HG03025 (cell line): ENCODE results near the gene RXFP4.
"Not testable (repeated sequence)": the region's sequence is repeated elsewhere in the genome, so short reads cannot be mapped to it uniquely, and the experiment has no call there.

Experiments
- ATAC-seq: cut with Tn5 transposase; IDR thresholded peaks from one replicate; pipeline ENCODE4 v1.9.1; 2021; ENCODE audit warnings: mild to moderate bottlenecking, moderate library complexity; ENCODE audit not compliant: unreplicated experiment, low FRiP score

The RXFP4 gene, protein sequence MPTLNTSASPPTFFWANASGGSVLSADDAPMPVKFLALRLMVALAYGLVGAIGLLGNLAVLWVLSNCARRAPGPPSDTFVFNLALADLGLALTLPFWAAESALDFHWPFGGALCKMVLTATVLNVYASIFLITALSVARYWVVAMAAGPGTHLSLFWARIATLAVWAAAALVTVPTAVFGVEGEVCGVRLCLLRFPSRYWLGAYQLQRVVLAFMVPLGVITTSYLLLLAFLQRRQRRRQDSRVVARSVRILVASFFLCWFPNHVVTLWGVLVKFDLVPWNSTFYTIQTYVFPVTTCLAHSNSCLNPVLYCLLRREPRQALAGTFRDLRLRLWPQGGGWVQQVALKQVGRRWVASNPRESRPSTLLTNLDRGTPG

DNA sequence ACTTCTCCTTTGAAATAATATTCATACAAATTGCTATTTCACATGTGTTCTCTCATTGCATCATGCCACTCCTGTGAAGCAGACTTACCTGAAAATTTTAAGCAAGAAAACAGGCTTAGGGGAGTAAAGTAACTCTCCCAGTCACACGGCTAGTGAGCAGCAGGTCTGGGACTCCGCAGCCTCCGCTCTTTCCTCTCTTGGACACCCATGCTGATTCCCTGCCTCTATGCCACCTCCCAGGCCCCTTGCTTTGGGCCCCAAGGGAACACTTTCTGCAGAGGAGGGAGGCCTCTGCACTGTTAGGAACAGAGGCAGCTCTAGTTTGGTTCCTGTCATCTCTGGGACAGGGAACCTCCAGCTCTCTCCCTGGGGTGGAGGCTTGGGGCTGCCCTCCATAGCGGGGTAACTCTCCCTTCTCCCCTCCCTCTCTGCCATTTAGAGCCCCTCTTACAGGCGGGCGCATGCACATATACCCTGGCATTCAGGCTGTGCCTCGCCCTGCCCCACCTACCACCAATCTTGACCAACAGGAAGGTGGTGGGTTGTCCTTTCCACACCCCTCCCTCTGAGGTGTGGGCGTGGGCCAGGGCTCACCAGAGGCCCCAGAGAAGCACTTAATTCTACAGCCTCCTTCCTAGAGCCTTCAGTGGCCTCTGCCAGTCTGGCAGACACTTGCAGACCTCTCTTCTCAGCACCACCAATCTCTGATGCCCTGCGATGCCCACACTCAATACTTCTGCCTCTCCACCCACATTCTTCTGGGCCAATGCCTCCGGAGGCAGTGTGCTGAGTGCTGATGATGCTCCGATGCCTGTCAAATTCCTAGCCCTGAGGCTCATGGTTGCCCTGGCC lies at the start of gene RXFP4:
Gene RXFP4 (plus strand): TSS at position 646 of the 852 bp plus-strand sequence. CDS start 72 bp downstream, at position 718.
- ATAC-seq = no peak

GRCh38 chr1:155892796-155893195 lies 48.6 kb upstream of the RXFP4 start:
- no peak for ATAC-seq

DNA sequence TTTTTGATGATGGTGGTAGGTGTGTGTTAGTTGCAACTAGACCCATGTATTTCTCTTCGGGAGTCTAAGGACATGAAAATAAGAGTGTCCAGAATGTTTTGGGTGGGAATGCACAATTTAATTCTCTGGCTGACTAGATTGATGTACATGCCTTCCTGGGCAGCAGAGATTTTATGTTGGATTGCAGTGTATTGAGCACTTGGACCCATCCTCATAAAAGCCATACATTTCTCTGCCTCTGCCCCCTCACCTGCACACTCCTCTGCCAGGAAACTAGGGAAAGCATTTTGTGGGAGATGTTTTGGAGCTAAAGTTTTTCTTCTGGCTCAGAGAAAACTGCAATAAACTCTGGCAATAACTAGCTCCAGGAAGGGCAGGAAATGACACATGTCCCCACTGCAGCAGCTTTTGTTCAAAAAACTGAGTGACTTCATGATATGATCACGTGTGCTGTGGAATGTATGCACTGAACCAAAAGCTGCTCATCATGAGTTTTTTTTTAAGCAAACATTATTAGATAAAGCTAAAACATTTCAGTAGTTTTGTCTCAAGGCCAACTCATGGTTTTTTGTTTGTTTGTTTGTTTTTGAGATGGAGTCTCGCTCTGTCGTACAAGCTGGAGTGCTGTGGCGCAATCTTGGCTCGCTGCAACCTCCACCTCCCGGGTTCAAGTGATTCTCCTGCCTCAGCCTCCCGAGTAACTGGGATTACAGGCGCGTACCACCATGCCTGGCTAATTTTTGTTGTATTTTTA lies 47.9 kb upstream of the RXFP4 start:
- no peak for ATAC-seq

- not testable (repeated sequence) for ATAC-seq
Observed at GRCh38 chr1:155895617-155896016, 45.8 kb upstream of the RXFP4 start.

DNA sequence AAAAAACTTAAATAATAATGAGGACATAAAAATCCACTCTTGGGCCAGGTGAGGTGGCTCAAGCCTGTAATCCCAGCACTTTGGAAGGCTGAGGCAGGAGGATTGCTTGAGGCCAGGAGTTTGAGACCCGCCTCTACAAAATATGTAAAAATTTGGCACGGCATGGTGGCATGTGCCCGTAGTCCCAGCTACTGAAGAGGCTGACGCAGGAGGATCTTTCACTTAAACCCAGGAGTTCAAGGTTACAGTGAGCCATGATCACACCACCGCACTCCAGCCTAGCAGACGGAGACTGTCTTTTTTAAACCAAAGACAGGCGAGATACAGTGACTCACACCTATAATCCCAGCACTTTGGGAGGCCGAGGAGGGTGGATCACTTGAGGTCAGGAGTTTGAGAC lies 45.0 kb upstream of the RXFP4 start:
- not testable (repeated sequence) for ATAC-seq

DNA sequence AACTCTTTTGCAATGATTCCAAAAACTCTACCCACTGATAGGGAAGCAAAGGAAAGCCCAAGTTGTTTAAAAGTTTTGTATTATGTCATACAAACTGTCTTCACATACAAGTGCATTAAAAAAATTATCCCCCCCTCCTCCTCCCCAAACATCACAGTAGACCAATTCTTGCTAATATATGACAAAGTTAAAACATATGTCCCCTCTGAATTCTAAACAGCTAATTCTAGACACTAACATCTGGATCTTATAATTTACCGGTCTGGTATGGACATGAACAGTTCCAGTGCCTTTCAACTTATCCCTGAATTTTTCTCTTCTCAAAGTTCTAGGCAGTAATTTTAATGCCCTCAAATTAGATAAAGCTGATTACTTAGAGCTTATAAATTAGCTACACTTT lies 43.7 kb upstream of the RXFP4 start:
- ATAC-seq = no peak

DNA sequence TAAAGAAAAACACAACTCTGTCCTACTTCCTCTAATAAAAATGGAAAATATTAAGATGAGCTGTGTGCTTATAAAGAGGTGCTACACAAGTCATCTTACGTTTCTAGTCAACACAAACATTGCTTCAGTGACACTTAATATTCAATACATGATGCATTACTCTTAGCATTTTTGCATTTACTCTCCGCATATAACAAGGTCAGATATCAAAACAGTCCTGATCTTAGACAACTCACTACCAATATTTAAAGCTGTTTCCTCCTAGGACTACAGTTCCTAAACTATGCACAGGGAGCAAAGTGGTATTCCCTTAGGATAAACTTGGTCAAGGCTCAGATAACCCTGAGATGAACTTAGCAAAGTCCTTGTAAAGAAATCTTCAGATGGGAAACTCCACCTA lies 42.5 kb upstream of the RXFP4 start:
- no peak for ATAC-seq

GRCh38 chr1:155899683-155900082 lies 41.8 kb upstream of the RXFP4 start:
- no peak for ATAC-seq

GRCh38 chr1:155900161-155900560 lies 41.3 kb upstream of the RXFP4 start:
- ATAC-seq = no peak

DNA sequence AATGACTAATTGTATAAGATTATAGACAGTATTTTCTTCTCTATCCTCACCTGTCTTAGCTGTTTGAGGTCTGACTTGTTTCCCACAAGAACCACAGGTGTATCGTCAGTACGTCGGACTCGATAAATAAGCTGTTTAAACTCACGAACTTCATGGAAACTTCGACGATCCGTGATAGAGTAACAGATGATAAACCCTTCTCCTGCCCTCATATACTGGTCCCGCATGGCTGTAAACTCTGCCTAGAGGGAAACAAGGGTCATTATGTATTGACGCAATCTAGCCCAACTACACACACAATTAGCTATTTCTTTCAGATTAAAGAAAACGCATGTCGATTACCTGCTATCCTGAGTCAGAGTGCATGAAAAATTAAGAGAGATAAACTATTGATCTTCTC lies 37.2 kb upstream of the RXFP4 start:
- no peak for ATAC-seq

DNA sequence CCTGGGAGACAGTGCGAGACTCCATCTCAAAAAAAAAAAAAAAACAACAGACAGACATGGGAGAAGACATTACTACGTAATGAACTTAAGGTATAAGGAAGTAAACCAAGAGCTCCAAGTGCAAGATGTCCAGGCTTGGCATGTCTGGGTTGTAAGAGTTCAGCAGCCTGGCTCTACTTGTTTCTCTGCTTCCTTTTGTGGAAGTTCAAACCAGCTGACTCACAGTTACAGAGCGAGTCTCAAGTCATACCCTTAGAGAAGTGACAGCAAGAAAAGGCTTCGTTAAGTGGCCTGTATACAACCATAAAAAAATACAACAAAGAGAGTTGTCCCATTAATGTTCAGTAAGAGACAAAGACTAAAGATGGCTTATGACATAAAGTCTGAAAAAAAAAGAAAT lies 31.5 kb upstream of the RXFP4 start:
- no peak for ATAC-seq

DNA sequence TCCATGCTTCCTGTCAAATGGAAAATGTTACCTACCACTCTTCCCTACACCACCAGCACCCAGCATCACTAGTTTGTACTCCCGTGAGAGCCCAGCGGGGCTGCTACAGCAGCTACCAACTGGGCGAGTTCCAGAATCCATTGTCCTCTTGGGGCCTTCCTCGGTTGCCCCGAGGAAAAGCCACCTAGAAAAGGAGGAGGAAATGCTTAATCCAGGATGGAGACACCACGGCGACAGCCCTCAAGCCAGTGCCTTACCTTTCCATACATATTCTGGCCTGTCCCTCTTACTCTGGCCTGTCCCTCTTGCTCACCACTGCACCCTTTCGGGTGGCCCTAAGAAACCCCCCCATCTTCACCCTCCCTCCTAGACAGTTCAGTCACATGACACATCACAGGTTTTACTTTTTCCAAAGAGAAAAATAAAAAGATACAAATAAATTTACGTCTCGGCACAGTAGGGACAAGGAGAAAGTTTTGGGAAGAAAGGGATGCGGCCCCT lies 30.8 kb upstream of the RXFP4 start:
- ATAC-seq = peak; percentile 35

DNA sequence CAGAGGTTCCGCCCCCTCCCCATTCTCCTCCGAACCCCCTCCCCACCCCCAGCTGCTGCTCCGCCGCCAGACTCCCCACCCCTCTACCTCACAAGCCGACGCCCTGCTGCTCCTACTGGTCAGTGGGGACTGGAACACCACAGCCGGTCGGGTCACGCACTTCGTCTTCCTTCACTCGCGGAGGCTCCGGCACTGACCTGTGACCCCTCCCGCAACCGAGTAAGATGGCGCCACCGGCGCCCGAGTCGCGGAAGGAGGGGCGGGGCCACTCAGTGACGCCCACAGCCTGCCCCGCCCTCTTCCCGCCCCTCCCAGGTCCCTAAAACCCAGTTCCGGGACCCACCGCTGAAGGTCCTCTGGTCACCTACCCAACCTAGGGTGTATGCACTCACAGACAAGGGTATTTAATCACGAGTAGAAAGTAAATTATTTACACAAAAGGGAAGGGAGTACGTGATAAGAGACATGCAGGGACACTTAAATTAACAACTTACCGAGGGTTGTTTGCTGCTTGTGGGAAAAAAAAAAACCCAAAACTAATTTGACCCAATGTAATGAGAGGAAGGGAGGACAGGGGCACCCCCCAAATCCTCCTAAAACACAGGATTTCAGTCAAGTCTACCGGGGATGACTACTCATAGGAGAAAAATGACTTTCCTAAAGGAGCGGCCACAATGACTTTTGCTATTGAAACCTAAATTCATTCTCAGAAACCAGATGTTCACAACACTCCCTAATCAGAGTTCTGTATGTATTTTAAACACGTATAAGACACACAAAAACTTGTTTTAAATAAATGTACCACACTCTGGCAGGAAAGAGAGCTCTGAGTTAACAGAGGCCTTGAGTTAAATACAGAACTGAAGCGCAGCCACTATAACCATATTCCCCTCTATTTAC lies 30.0 kb upstream of the RXFP4 start, which contains the start of gene RIT1:
Gene RIT1 (minus strand): TSS at position 194 of the 900 bp plus-strand sequence. CDS start 588 bp downstream, outside the sequence.
- ATAC-seq = peak; percentile 47

DNA sequence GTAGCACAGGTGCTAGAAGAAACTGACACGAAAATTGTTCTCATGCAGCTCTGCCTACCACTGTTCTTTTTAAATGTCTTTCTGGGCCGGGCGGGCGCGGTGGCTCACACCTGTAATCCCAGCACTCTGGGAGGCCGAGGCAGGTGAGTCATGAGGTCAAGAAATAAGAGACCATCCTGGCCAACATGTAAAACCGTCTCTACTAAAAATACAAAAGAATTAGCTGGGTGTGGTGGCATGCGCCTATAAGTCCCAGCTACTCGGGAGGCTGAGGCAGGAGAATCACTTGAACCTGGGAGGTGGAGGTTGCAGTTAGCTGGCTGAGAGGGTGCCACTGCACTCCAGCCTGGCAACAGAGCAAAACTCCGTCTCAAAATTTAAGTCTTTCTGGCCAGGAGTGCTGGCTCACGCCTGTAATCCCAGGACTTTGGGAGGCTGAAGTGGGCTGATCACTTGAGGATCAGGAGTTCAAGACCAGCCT lies 29.3 kb upstream of the RXFP4 start:
- ATAC-seq = no peak

GRCh38 chr1:155913969-155914757 lies 27.3 kb upstream of the RXFP4 start:
- no peak for ATAC-seq

- no peak for ATAC-seq
Observed at GRCh38 chr1:155918660-155919059, 22.8 kb upstream of the RXFP4 start.

DNA sequence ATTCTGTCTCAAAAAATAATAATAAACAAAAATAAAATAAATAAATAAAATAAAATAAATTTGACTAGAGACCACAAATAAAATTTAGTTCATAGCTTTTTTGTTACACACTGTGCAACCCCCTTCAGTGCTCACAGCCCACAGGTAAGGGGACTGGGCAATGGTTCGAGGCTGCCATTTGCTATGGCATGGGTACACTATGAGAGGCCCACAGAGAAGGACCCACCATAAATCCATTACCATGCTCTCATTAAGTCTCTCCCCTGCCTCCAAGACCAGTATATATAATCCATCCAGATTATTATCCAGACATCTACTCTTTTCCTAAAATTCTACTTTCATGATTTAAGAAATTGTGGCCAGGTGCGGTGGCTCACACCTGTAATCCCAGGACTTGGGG lies 21.6 kb upstream of the RXFP4 start:
- no peak for ATAC-seq

DNA sequence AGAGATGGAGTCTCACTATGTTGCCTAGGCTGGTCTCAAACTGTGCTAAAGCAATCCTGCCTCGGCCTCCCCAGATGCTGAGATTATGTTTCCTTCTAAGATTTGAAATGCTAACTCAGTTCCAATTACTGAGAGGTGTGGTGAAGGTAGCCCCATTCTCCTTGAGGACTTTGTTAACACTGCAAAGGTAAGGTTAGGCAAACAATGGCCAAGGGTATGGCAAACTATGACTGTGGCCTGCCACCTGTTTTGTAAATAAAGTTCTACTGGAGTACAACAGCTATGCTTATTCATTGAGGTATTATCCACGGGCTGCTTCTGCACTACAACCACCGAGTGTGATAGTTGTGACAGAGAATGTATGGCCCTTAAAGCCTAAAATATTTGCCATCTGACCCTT lies 20.7 kb upstream of the RXFP4 start:
- ATAC-seq = no peak

DNA sequence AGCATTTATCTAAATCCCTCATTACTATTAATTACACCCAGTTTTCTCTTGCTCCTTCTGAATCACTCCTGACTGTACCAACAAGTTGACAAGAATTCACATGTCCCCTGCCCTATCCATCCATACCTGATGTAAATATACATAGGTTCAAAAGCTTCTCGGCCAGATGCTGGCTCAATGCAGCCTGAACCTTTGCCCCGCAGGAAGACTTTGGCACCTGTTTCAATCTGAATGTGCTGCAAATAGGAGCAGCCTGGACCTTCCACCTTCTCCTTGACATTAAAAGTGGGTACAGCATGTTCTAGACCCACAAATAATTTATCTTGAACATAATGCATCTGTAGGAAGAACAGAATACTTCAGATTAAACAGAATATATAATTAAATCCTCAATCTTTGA lies 15.9 kb upstream of the RXFP4 start:
- ATAC-seq = no peak
